Suprapubic skin (tissue), 4 donors: ENCODE results near the gene BMX.

Experiments
- CTCF ChIP-seq, 2 donors: fragments of 200-600 bp in 1 of 2; fragments of 450-650 bp in 1 of 2; sonication (generic) in 1 of 2; IDR thresholded peaks; one replicate each; pipeline ENCODE4 v1.5.1; 2016 to 2019; ENCODE audit warnings: antibody characterized with exemption in 2 of 2, mild to moderate bottlenecking in 1 of 2, moderate library complexity in 1 of 2
- POLR2A ChIP-seq, 2 donors: fragments of 450-650 bp; IDR thresholded peaks; one replicate each; pipeline ENCODE4 v1.6.1; 2017; ENCODE audit warnings: antibody characterized with exemption in 2 of 2, mild to moderate bottlenecking in 2 of 2, moderate library complexity in 2 of 2
- POLR2AphosphoS5 ChIP-seq, 3 donors: sonication (generic); formaldehyde crosslinking; IDR thresholded peaks; one replicate each; pipeline ENCODE4 v1.6.1; 2017; ENCODE audit warnings: antibody characterized with exemption in 3 of 3

GRCh38 chrX:15525664-15526416 lies 25.2 kb downstream of the BMX start:
- TF ChIP-seq CTCF (IDR thresholded peaks at IDR 0.05) (no peak), POLR2AphosphoS5 (IDR thresholded peaks at IDR 0.05) (no peak), POLR2A (IDR thresholded peaks at IDR 0.05) (no peak)
